GM12801 (cell line): Measurements from ENCODE around the gene ROMO1.

Experiments
- TF ChIP-seq, protein P1 (sequence below): IDR thresholded peaks from one replicate; pipeline ENCODE4 v1.5.1; 2011; ENCODE audit warnings: control low read depth; ENCODE audit not compliant: insufficient read length; ENCODE audit errors: extremely low read depth

Gene ROMO1

DNA sequence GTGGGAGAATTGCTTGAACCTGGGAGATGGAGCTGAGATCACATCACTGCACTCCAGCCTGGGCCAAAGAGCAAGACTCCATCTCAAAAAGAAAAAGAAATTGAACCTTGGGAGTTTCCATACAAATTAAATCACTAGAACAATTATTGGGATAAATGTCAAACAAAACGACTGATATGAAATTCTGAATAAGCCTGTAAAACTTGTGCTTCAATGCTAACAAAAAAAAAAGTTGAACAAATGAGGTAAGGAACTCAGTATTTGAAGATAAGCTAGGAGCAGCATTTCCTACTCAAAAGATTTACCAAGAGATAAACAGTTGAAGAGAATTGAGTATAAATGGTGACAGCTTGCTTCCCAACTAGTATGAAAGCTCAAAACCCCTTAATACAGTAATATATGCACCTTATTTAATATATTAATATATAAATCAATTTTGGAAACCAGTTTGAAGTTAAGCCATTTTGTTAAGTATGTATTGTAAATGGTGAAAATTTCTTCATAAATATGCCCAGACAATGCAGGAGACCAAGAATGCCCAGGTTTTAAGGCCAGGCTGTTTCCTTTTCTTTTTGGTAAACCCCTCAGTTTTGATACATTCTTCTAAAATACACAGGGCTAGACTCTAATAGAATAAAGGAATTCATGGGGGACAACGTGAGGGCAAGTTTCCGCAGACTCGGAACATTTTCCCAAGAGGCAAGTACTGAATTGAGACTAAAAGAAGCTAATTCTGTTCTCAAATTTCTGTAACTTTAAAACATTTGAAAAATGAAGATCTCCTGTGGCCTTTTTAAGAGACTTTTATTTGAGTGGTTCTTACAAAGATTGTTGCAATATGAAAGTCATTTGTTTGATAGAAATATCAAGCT lies 3.9 kb downstream of the ROMO1 start:
- TF ChIP-seq, protein P1, sequence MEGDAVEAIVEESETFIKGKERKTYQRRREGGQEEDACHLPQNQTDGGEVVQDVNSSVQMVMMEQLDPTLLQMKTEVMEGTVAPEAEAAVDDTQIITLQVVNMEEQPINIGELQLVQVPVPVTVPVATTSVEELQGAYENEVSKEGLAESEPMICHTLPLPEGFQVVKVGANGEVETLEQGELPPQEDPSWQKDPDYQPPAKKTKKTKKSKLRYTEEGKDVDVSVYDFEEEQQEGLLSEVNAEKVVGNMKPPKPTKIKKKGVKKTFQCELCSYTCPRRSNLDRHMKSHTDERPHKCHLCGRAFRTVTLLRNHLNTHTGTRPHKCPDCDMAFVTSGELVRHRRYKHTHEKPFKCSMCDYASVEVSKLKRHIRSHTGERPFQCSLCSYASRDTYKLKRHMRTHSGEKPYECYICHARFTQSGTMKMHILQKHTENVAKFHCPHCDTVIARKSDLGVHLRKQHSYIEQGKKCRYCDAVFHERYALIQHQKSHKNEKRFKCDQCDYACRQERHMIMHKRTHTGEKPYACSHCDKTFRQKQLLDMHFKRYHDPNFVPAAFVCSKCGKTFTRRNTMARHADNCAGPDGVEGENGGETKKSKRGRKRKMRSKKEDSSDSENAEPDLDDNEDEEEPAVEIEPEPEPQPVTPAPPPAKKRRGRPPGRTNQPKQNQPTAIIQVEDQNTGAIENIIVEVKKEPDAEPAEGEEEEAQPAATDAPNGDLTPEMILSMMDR = no peak

GRCh38 chr20:35704514-35705261 lies 5.5 kb downstream of the ROMO1 start:
- TF ChIP-seq, protein P1 = no peak

DNA sequence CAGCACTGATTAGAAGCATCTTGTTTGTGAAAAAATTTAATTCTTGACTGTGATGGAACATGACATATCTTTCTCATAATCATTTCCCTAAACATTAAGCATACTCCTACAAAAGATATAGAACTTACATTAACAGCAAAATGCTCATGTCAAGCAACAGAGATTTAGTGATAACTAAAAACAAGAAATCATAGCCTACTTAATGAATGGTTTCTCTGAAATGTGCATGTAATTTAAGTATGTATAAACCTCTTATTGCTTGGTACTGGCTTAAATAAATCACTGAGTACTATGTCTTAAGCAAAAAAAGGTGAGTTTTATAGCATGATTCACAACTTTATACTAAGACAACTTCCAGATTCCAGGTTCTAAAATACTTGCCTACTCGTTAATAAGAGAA lies 9.3 kb downstream of the ROMO1 start:
- TF ChIP-seq, protein P1 = no peak

- TF ChIP-seq, protein P1 = no peak
These were observed 10.1 kb downstream of the ROMO1 start for GRCh38 chr20:35709259-35709658.

DNA sequence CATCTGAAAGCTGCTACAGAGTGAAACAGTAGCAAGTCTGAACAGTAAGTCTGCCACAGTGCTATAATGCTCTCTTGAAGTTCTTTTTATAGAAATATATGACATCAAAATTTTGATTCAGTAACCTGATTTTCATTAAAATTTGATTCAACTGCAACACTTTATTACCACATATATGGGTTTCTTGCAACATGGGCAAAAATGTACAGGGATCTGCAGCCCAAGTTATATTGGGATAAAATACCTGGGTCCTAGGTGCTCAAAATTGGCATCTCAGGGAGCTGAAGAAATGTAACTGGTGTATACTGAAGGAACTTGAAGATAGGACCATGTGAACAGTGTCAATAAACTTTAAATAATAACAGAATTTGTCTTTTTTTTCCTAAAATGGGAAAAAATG lies 10.8 kb downstream of the ROMO1 start:
- TF ChIP-seq, protein P1 = no peak

DNA sequence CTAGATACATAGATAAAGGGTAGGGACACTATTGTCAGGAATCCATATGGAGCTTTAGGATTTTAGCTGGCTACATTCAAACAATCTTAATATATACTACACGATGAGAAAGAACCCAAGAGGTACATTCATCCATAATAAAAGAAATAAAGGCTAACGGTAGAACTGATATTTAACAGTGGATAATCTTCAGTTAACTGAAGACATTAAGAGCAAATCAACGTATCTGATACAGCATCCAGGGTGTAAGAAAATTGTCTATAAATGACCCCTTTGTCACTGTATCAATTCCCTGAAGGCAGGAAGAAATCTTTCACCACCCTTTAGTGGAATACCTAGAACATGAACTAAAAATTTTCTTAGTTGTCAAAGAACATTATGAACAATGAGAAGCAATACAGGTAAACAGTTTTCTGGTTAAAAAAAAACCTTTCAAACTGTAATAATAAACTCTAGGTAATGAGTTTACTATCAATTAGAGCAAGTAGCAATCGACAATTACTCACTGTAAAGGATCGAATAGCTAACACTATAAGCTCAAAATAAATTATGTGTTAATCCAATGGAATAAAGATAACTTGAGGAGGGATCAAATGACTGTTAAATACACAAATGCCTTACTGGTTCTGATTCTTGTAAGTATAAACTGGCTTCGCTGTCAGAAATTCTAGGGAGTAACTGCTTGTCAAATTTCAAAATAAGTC lies 11.8 kb downstream of the ROMO1 start:
- TF ChIP-seq, protein P1 = no peak
